ENCODE data around the gene SUCNR1. TPM values are rescaled to one million over a fixed set of nuclear protein-coding genes. Genes with fewer than 3 reads are reported as not detected.

SUCNR1 gene
- polyA plus RNA-seq, 1 donor from 2014 or later = not detected

DNA sequence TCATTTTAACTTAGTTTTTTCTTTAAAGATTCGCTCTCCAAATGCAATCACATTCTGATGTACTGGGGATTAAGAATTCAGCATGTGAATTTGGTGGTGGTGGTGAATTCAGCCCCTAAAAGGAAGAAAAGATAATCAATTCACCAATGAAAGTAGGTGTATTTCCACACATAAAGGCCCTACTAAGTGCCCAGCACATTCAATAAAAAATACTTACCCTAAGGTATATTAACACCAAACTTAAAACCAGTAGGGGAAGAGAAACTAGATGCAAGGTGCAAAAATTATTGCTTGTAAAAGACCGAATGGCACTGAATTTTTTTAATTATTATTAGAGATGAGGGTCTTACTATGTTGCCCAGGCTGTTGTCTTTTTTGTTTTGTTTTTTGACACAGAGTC is 16.8 kb upstream of the SUCNR1 start:
- Histone ChIP-seq H3K4me2 (ENCODE audit: low read length) (no peak overlapping the region), H4K20me1 (ENCODE audit: insufficient read depth) (no peaks in the 10 kb centered on the region), H3K9me3 (ENCODE audit: low read length) (no peaks in the 10 kb centered on the region), H3K79me2 (replicated peaks; ENCODE audit: insufficient read depth, low read length) (no peaks in the 10 kb centered on the region), H3K36me3 (ENCODE audit: insufficient read depth, low read length) (no peaks in the 10 kb centered on the region), H3F3A (ENCODE audit: insufficient read depth, low read length, poor library complexity, severe bottlenecking) (no peaks in the 10 kb centered on the region), H3K9me2 (ENCODE audit: insufficient read depth, low read length) (no peaks in the 10 kb centered on the region), H2AFZ (ENCODE audit: low read depth, low read length) (no peak overlapping the region), H3K9ac (ENCODE audit: low read length) (no peak overlapping the region), H3K27ac (ENCODE audit: low read length) (no peak overlapping the region), H3K27me3 (ENCODE audit: insufficient read depth, low read depth, low read length) (no peaks in the 10 kb centered on the region), H3K4me3 (ENCODE audit: low read length) (no peak overlapping the region)
- TF ChIP-seq, protein P1, sequence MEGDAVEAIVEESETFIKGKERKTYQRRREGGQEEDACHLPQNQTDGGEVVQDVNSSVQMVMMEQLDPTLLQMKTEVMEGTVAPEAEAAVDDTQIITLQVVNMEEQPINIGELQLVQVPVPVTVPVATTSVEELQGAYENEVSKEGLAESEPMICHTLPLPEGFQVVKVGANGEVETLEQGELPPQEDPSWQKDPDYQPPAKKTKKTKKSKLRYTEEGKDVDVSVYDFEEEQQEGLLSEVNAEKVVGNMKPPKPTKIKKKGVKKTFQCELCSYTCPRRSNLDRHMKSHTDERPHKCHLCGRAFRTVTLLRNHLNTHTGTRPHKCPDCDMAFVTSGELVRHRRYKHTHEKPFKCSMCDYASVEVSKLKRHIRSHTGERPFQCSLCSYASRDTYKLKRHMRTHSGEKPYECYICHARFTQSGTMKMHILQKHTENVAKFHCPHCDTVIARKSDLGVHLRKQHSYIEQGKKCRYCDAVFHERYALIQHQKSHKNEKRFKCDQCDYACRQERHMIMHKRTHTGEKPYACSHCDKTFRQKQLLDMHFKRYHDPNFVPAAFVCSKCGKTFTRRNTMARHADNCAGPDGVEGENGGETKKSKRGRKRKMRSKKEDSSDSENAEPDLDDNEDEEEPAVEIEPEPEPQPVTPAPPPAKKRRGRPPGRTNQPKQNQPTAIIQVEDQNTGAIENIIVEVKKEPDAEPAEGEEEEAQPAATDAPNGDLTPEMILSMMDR (IDR thresholded peaks at IDR 0.05; ENCODE audit: poor library complexity, severe bottlenecking) = no peak
- TF ChIP-seq SMC3 (conservative IDR thresholded peaks at IDR 0.05; ENCODE audit: poor library complexity) (no peak), EP300 (conservative IDR thresholded peaks at IDR 0.05; ENCODE audit: poor library complexity, severe bottlenecking) (no peak), POLR2AphosphoS5 (IDR thresholded peaks at IDR 0.05) (no peak), RAD21 (conservative IDR thresholded peaks at IDR 0.05) (no peak), TAF1 (IDR thresholded peaks at IDR 0.05; ENCODE audit: low read depth) (no peak), MXI1 (conservative IDR thresholded peaks at IDR 0.05; ENCODE audit: poor library complexity, severe bottlenecking) (no peak), EZH2 (IDR thresholded peaks at IDR 0.05; ENCODE audit: borderline replicate concordance, insufficient read depth, low read length, poor library complexity, severe bottlenecking) (no peak)

DNA sequence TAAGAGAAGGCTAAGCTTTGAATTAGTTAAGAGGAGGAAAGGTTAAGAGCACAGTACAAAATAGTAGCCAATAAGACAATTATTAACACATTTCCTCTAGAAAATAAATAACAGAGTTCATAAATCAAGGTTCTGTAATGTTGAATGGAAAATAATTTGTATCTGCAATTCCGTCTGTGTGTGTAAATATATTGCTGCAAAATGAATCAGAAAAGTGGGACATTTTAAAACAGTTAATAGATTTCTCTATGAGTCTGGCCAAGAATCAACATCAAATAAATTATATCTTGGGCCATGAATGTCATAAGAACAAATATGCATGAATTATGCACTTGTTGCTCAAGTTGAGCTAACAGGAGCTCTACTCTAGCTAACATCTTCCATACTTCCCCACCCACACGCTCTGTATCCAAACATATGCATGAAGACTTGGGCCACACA is 14.2 kb upstream of the SUCNR1 start:
- H3K36me3 ChIP-seq (ENCODE audit: insufficient read depth, low read length) = no peaks in the 10 kb centered on the region
- no peaks in the 10 kb centered on the region for H4K20me1 ChIP-seq (ENCODE audit: insufficient read depth)
- no peaks in the 10 kb centered on the region for H3K27me3 ChIP-seq (ENCODE audit: insufficient read depth, low read depth, low read length)
- TF ChIP-seq RAD21 (conservative IDR thresholded peaks at IDR 0.05) (no peak), MXI1 (conservative IDR thresholded peaks at IDR 0.05; ENCODE audit: poor library complexity, severe bottlenecking) (no peak), SMC3 (conservative IDR thresholded peaks at IDR 0.05; ENCODE audit: poor library complexity) (no peak), TAF1 (IDR thresholded peaks at IDR 0.05; ENCODE audit: low read depth) (no peak), EZH2 (IDR thresholded peaks at IDR 0.05; ENCODE audit: borderline replicate concordance, insufficient read depth, low read length, poor library complexity, severe bottlenecking) (no peak), POLR2AphosphoS5 (IDR thresholded peaks at IDR 0.05) (no peak), EP300 (conservative IDR thresholded peaks at IDR 0.05; ENCODE audit: poor library complexity, severe bottlenecking) (no peak)
- TF ChIP-seq, protein P2, sequence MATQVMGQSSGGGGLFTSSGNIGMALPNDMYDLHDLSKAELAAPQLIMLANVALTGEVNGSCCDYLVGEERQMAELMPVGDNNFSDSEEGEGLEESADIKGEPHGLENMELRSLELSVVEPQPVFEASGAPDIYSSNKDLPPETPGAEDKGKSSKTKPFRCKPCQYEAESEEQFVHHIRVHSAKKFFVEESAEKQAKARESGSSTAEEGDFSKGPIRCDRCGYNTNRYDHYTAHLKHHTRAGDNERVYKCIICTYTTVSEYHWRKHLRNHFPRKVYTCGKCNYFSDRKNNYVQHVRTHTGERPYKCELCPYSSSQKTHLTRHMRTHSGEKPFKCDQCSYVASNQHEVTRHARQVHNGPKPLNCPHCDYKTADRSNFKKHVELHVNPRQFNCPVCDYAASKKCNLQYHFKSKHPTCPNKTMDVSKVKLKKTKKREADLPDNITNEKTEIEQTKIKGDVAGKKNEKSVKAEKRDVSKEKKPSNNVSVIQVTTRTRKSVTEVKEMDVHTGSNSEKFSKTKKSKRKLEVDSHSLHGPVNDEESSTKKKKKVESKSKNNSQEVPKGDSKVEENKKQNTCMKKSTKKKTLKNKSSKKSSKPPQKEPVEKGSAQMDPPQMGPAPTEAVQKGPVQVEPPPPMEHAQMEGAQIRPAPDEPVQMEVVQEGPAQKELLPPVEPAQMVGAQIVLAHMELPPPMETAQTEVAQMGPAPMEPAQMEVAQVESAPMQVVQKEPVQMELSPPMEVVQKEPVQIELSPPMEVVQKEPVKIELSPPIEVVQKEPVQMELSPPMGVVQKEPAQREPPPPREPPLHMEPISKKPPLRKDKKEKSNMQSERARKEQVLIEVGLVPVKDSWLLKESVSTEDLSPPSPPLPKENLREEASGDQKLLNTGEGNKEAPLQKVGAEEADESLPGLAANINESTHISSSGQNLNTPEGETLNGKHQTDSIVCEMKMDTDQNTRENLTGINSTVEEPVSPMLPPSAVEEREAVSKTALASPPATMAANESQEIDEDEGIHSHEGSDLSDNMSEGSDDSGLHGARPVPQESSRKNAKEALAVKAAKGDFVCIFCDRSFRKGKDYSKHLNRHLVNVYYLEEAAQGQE (IDR thresholded peaks at IDR 0.05; ENCODE audit: borderline replicate concordance) = no peak
- TF ChIP-seq, protein P1 (IDR thresholded peaks at IDR 0.05; ENCODE audit: poor library complexity, severe bottlenecking) = no peak
- H3K9ac ChIP-seq (ENCODE audit: low read length) = no peak overlapping the region
- H3K27ac ChIP-seq (ENCODE audit: low read length) = no peak overlapping the region
- no peak overlapping the region for H3K4me3 ChIP-seq (ENCODE audit: low read length)
- no peaks in the 10 kb centered on the region for H3F3A ChIP-seq (ENCODE audit: insufficient read depth, low read length, poor library complexity, severe bottlenecking)
- H3K4me2 ChIP-seq (ENCODE audit: low read length) = no peak overlapping the region
- H2AFZ ChIP-seq (ENCODE audit: low read depth, low read length) = no peak overlapping the region
- H3K79me2 ChIP-seq (replicated peaks; ENCODE audit: insufficient read depth, low read length) = no peaks in the 10 kb centered on the region
- no peaks in the 10 kb centered on the region for H3K9me2 ChIP-seq (ENCODE audit: insufficient read depth, low read length)
- H3K9me3 ChIP-seq (ENCODE audit: low read length) = no peaks in the 10 kb centered on the region
